HL-60 (cell line): ENCODE results near the gene JMJD4.

Experiments used
- DNase-seq, 2 experiments: peaks; one replicate each; pipeline ENCODE4 v3.0.0-alpha.2; 2010 to 2020; ENCODE audit warnings: low read depth in 1 of 2, low spot score in 1 of 2
- H3K27ac ChIP-seq: fragments of 250-450 bp; sonication (Bioruptor Pico); replicated peaks from 2 replicates; pipeline ENCODE4 v1.5.1; 2020; ENCODE audit warnings: mild to moderate bottlenecking, moderate library complexity
- H3K27me3 ChIP-seq: fragments of 250-450 bp; sonication (Bioruptor Pico); 2 replicates; pipeline ENCODE4 v1.5.1; 2021; ENCODE audit warnings: mild to moderate bottlenecking, moderate library complexity; ENCODE audit not compliant: insufficient read depth, poor library complexity, severe bottlenecking
- H3K4me3 ChIP-seq: replicated peaks from 2 replicates; pipeline ENCODE4 v1.5.1; 2011; ENCODE audit warnings: mild to moderate bottlenecking, control low read depth, low read length; ENCODE audit not compliant: insufficient read depth
- CTCF ChIP-seq: IDR thresholded peaks from one replicate; pipeline ENCODE4 v1.5.1; 2011; ENCODE audit warnings: low read length, control low read depth, inconsistent platforms; ENCODE audit not compliant: insufficient read depth
- GABPA ChIP-seq: IDR thresholded peaks from 2 replicates; pipeline ENCODE4 v1.6.1; 2012; ENCODE audit warnings: low read depth
- POLR2AphosphoS5 ChIP-seq: IDR thresholded peaks from 2 replicates; pipeline ENCODE4 v1.6.1; 2012; ENCODE audit warnings: low read depth
- REST ChIP-seq: IDR thresholded peaks from 2 replicates; pipeline ENCODE4 v1.6.1; 2012; ENCODE audit warnings: low read depth; ENCODE audit not compliant: insufficient replicate concordance
- SPI1 ChIP-seq: IDR thresholded peaks from 2 replicates; pipeline ENCODE4 v1.6.1; 2012; ENCODE audit warnings: low read depth, mild to moderate bottlenecking, borderline replicate concordance

The JMJD4 gene

GRCh38 chr1:227780101-227781044 lies 45.3 kb upstream of the JMJD4 start:
- no peak overlapping the region for H3K4me3 ChIP-seq
- TF ChIP-seq REST (no peak), SPI1 (no peak), GABPA (no peak), CTCF (no peak), POLR2AphosphoS5 (no peak)
- H3K27me3 ChIP-seq = no peaks in the 10 kb centered on the region
- no peak for DNase-seq
- H3K27ac ChIP-seq = no peak overlapping the region

GRCh38 chr1:227779685-227780084 lies 44.6 kb upstream of the JMJD4 start:
- no peak for DNase-seq

More at GRCh38 chr1:227779685-227780084, 44.6 kb upstream of the JMJD4 start:
- H3K27me3 ChIP-seq = no peaks in the 10 kb centered on the region
- TF ChIP-seq CTCF (no peak), SPI1 (no peak), GABPA (no peak), REST (no peak), POLR2AphosphoS5 (no peak)
- H3K4me3 ChIP-seq = no peak overlapping the region
- no peak overlapping the region for H3K27ac ChIP-seq
